ENCODE results near the gene PSME4. TPM values are rescaled to one million over a fixed set of nuclear protein-coding genes. Genes with fewer than 3 reads are reported as not detected.
A peak's percentile ranks its signal among the peaks of the same experiment; 100 is the strongest.
"Not testable (repeated sequence)": the region's sequence is repeated elsewhere in the genome, so short reads cannot be mapped to it uniquely, and the experiment has no call there.

The PSME4 gene
- total RNA-seq, 1 experiment from 2014 or later, result 40.9 TPM

DNA sequence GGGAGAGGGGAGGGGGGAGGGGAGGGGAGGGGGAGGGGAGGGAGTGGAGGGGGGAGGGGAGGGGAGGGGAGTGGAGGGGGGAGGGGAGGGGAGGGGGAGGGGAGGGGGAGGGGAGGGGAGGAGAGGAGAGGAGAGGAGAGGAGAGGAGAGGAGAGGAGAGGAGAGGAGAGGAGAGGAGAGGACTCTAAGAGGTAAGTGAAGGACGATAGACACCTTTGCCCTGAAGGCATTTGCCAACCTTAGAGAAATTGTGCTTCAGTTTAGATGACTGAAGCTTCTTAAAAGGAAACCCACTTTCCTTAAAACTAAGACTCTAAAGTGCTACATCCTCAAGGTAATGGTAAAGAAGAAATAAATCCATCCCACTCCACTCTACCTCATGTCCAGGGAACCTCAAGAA is 130.2 kb downstream of the PSME4 start:
- DNase-seq (ENCODE audit: low read depth), result no peak

DNA sequence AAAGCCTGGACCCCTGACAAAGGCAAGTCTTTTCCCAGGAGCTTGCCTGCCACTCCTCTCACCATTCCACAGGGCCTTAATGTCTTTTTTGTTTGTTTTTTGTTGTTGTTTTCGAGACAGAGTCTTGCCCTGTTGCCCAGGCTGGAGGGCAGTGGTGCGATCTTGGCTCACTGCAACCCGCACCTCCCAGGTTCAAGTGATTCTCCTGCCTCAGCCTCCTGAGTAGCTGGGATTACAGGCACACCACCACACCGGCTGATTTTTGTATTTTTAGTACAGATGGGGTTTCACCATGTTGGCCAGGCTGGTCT is 140.9 kb downstream of the PSME4 start:
- DNase-seq (ENCODE audit: low read depth), result not testable (repeated sequence)

DNA sequence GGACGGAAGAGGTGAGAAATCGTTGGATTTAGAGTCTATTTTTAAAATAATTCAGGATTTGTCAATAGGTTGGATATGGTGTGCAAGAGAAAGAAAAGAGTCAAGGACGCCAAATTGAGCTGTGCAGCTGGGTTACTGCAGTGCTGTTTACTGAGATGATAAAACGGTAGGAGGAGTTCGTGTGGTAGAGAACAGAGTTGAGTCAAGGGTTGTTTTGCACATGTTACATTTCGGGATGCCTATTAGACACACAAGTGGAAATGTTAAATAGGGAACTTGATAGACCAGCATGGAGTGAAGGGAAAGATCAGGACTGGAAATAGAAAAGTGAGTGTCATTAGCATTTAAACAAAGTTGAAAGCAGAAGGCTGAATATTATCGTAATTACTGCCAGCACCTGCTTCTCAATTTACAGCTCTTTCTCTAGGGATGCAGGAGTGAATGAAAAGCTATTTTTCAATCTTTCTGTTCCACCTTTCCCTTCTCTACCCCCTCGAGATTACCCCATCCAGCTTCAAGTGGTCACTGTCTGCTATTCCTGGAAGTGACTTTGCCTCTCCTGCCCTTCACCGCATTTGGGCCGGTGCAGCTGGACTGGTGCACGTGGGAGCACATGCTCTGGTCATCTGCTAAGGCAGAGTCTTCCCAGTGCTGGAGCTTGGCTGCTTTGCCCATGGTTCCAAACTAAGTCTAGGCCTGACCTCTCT is 141.4 kb downstream of the PSME4 start:
- no peak for DNase-seq (ENCODE audit: low read depth)

DNA sequence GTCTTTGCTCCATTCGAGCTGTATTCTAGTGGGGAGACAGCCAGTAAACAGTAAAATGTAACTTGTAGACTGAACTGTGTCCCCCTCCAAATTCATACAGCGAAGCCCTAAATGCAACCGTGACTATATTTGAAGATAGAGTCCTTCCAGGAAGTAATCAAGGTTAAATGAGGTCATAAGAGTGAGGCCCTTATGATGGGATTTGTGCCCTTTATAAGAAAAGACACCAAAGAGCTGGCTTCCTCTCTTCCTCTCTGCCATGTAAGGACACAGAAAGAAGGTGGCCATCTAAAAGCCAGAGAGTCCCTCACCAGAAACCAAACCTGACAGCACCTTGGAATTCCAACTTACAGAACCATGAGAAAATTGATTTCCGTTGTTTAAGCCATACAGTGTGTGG is 142.5 kb downstream of the PSME4 start:
- no peak for DNase-seq (ENCODE audit: low read depth)

DNA sequence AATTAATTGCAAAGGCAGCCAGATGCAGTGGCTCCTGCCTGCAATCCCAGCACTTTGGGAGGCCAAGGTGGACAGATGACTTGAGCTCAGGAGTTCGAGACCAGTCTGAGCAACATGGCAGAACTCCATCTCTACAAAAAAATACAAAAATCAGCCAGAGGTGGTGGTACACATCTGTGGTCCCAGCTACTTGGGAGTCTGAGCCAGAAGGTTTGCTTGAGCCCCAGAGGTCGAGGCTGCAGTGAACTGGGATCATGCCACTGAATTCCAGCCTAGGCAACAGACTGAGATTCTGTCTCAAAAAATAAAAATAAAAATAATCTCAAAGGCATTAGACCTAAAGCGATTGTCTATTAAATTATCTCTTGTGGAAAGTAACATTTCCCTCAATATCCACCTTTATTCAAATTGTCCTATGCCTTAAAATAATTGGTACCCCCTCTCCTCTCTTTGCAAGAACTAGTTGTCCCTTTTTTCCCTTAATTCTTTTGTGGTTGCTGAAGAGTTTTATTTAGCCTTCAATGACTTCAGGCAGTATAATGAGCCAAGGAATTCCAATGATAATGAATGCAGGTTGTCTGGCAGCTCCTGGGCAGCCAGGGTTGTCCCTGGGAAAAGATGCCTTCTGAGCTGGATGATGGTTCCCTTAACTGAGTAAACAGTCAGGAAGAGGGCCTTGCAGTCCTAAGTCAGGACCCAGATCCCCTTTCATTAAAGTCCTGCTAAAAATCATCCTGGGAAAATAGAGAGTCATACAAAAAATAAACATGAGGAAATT is 143.2 kb downstream of the PSME4 start:
- peak; percentile 12 for DNase-seq (ENCODE audit: low read depth)

DNA sequence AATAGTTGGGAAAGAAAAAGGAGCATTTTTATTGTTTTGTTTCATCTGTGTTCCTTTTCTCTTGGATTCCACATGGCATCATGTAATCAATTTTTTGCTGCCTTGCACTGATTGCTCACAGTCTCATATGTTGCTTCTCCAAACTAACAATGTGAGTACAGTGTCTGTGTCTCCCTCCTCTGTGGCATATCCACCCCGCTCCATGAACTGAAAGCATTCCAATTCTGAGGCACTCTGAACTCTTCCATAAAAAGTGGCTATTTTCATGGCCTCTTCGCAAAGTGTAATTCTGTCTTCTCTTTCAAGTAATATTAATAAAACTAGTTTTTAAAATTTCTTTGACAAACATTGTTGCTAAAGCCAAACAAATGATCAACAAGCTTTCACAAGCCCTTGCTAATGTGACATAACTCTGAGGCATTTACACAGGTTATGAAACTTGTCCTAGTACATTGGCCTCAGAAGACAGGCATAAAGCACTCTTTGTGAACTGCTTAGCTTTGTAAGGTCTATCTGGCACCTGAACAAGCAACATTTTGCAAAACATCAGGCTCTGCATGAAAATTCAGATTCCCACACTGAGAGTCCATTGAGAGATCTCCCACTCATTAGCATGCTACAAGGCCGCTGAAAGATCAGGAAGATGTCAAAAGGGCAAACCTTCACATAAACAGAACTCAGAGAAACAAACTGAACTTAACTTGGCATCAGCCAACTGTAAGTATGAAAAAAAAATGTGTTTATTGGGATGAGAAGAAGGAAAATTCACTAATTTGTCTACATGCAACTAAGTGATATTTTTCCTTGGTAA is 144.0 kb downstream of the PSME4 start:
- DNase-seq (ENCODE audit: low read depth), result no peak

DNA sequence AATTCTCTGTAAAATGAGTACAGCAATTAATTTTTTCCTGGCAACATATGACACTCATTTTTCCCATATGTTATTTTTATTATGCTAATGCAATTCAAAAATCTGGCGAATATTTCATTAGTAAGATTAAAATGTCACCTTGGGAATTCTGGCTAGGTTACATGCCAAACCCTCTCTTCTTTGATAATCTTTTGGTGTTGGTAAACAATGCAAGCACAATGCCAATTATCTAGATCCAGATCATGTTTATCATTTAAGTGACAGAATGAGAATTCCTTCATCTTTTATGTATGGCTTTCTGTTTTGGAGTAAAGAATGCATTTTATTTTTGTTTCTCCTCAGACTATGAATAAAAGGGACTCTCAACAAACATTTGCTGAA is 144.8 kb downstream of the PSME4 start:
- no peak for DNase-seq (ENCODE audit: low read depth)

DNA sequence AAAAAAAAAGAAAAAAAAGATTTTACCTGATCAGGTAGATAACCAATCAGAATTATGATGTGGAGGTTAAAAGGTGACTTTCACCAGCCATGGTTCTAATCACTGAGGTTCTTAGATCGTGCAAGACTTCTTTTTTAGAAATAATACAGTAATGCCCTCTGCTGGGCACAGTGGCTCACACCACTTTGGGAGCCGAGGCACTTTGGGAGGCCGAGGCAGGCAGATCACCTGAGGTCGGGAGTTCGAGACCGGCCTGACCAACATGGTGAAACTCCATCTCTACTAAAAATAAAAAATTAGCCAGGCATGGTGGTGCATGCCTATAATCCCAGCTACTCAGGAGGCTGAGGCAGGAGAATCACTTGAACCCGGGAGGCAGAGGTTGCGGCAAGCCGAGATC is 147.2 kb downstream of the PSME4 start:
- DNase-seq (ENCODE audit: low read depth), result peak; percentile 14

DNA sequence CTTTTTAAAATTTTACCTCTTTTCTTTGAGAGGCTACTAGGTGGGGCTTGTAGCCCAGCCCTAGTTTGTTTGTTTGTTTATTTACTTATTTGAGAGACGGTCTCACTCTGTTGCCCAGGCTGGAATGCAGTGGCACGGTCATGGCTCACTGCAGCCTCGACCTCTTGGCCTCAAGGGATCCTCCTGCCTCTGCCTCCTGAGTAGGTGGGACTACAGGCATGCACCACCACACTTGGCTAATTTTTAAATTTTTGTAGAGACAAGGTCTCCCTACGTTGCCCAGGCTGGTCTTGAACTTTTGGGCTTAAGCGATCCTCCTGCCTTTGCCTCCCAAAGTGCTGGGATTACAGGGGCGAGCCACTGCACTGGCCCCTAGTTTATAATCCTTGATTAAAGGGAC is 149.0 kb downstream of the PSME4 start:
- DNase-seq (ENCODE audit: low read depth), result no peak

DNA sequence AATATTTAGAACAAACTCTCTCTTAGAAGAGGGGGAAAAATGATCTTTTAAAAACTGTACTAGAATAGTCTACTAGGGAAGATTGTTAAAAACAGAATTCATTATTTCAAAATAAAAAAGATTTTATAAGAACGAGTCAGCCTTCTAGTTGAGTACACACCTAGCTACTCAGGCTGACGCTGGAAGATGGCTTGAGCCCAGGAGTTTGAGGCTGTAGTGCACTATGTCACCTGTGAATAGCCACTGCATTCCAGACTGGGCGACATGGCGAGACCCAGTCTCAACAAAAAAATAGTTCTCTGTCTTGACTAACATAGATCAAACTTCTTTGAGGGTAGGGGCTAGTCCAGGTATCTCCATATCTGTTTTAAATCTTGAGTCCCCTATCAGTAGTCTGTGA is 150.1 kb downstream of the PSME4 start:
- peak; percentile 32 for DNase-seq (ENCODE audit: low read depth)

DNA sequence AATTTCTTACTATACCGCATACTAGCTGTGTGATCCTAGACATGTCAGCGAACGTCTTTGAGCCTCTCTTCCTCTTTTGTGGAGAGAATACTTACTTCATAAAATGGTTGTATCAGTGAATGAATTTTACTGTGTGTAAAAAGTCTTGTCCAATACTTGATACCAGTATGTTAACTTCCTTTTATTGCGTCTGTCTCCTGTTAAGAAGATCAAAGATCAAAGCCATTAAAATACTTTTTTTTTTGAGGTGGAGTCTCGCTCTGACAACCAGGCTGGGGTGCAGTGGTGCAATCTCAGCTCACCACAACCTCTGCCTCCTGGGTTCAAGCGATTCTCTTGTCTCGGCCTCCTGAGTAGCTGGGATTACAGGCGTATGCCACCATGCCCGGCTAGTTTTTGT is 150.7 kb downstream of the PSME4 start:
- no peak for DNase-seq (ENCODE audit: low read depth)

DNA sequence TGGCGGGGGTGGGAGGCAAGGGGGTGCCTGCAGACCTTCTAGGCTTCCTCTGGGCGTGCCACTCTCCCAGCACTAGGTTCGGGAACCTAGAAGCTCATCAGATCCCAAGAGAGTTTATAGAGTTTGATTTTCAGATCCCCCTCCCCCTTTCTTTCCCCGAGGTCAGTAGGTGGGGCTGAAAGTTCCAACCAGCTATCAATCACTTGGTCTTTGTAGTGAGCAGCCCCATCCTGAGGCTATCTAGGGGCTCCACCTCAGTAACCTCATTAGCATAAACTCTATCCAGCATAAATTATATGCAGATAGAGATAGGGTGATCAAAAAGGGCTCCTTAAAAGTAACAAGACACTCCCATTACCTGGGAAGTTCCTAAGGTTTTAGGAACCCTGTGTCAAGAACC is 151.2 kb downstream of the PSME4 start:
- DNase-seq (ENCODE audit: low read depth), result no peak

DNA sequence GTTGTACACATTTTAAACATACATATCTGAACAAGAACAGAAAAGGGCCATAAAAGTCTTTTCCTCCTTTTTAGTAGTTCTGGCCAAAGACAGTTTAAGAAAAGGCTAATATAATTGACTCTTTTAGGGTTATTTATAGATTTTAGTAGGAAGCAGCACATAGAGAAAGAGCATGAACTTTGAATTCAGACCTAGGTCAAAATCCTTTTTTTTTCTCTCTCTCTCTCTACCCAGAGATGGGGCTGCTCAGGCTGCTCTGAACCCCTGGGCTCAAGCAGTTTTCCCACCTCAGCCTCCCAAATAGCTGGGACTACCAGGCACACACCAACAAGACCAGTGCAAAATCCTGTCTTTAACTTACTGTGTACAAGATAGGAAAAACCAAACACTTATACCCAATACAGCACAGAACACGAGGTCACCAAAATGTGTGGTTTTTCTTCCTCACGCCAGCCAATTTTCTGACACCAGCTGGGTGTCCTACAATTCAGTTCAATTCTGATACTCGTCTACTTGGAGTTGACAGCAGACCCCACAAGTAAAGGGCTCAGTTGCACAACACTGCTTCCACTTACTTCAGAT is 151.8 kb downstream of the PSME4 start:
- no peak for DNase-seq (ENCODE audit: low read depth)

Other genes with a start within 250 kb of the PSME4 start
- 13.9 and 14.6 TPM in 2 replicates for gene CHAC2, start 203.2 kb downstream of the PSME4 start, total RNA-seq (2014; rRNA removed; shearing (Covaris generic))
- 30.8 and 31.8 TPM in 2 replicates for gene ASB3, start 184.0 kb downstream of the PSME4 start, total RNA-seq (2014; rRNA removed; shearing (Covaris generic))
- 64.7 and 107 TPM in 2 replicates for gene ERLEC1, start 183.9 kb downstream of the PSME4 start, total RNA-seq (2014; rRNA removed; shearing (Covaris generic))
- 1.0 and 2.7 TPM in 2 replicates for gene GPR75, start 111.0 kb downstream of the PSME4 start, total RNA-seq (2014; rRNA removed; shearing (Covaris generic))
- gene ACYP2, start 144.6 kb upstream of the PSME4 start, total RNA-seq (2014; rRNA removed; shearing (Covaris generic)), result 21.6 and 24.6 TPM in 2 replicates

All from M059J (cell line).